Left lobe of liver (tissue), 2 donors: ENCODE data around the gene RFX5. TPM values are rescaled to one million over a fixed set of nuclear protein-coding genes. Genes with fewer than 3 reads are reported as not detected.
"Not testable (repeated sequence)": the region's sequence is repeated elsewhere in the genome, so short reads cannot be mapped to it uniquely, and the experiment has no call there.

Experiments used
- ATAC-seq: fragments of 200-7000 bp; cut with Tn5 transposase; one replicate; pipeline ENCODE4 v1.9.1; 2020; ENCODE audit warnings: mild to moderate bottlenecking, moderate library complexity
- DNase-seq: peaks from one replicate; pipeline ENCODE4 v3.0.0-alpha.2; 2020; ENCODE audit warnings: low spot score
- total RNA-seq: library from RNA; stranded (reverse); gene quantifications from one replicate; pipeline ENCODE4 v1.2.1, GENCODE V29; 2021
- donor health status: DM: no; HTN: no; CAD: no; lungs with moderate emphysema.
- donor health status: DM: no; HTN: yes; CAD: no.

The RFX5 gene
- total RNA-seq, 1 donor from 2014 or later = 12.2 TPM

DNA sequence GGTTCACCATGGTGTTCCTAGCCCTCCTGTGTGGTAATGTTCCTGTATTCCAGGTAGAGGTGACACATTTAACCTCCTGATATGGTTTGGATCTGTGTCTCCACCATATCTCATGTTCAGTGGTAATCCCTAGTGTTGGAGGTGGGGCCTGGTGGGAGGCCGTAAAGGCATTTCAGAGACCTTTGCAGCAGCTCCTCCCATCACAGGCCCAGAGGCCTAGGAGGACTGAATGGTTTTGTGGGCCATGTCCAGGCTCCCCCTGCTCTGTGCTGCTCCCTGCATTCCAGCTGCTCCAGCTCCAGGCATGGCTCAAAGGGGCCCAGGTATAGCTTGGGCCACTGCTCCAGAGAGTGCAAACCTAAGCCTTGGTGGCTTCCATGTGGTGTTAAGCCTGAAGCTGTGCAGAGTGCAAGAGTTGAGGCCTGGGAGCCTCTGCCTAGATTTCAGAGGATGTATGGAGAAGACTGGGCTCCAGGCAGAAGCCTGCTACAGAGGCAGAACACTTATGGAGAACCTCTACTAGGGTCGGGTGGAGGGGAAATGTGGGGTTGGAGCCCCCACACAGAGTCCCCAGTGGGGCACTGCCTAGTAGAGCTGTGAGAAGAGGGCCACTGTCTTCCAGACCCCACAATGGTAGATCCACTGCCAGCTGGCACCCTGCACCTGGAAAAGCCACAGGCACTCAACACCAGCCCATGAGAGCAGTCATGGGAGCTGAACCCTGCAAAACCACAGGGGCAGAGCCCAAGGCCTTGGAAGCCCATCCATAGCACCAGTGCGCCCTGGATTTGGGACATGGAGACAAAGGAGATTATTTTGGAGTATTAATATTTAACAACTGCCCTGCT, 15.5 kb upstream of the RFX5 start:
- DNase-seq (no peak), ATAC-seq (peak; percentile 25)

DNA sequence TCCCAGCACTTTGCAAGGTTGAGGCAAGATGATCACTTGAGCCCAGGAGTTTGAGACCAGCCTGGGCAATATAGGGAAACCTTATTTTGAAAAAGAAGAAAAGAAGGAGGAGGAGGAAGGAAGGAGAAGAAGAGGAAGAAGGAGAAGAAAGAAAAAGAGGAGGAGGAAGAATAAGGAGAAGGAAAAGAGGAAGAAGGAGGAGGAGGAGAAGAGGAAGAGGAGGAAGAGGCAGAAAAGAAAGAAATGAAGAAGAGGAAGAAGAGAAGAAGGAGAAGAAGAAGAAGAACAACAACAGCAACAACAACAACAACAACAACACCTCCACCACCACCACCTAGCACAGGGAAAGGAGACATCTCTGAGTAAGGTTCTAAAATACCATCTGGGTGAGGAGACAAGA, 14.8 kb upstream of the RFX5 start:
- DNase-seq = no peak
- no peak for ATAC-seq

DNA sequence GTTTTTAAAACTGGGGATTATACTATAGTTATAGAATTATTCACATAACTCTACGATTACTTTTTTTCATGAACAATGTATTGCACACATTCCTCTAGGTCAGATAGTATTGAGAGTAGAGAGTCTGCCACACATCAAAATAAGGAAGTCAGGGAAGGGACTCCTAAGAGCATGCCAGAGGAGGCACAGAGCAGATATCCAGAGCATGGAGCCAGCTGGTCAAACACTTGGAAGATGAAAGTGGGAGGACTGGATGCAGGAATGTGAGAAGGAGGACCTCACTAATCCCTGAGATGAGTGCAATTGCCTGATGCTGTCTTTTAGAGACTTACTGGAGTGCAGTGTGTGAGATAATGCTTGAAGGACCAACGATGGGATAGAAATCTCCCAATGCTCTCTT, 9.6 kb upstream of the RFX5 start:
- DNase-seq = no peak
- no peak for ATAC-seq

DNA sequence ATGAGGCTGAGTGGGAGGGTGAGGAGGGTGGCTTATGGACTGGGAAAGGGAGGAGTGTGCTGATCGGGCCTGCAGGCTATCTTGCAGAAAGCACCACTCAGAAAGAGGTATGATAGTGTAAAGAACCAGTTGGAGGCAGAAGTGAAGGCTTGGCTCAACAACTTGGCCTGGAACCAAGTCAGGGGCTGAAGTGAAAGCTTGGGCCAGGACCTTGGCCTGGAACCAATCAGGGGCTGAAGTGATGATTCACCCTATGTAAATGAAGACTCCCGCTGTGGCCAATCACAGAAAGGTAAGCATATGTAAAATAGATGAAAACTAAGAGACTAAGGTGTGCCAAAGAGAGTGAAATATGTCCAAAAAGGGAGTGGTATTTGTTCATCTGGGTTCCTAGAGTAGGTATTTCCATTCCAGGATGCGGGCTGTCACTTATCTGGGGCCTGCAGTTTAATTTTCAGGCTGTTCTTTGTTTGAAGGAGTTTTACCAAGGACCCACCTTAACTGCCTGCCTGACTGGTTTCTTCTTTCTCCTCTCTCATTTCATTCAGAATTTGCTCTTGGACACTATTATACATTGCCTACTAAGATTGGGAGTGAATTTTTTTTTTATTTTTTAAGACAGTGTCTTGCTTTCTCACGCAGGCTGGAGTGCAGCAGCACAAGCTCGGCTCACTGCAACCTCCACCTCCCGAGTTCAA, 5.1 kb upstream of the RFX5 start:
- ATAC-seq = no peak
- no peak for DNase-seq

DNA sequence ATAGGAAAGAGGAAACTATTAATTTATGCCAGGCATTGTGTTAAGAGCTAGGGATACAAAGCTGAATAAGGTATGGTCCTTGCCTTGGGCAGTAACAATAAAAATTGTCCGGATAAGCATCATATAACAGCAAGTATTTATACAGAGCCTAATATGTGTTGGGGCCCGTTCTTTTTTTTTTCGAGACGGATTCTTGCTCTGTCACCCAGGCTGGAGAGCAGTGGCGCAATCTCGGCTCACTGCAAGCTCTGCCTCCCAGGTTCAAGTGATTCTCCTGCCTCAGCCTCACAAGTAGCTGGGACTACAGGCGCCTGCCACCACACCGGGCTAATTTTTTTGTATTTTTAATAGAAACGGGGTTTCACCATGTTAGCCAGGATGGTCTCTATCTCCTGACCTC, 3.3 kb upstream of the RFX5 start:
- not testable (repeated sequence) for ATAC-seq, DNase-seq

DNA sequence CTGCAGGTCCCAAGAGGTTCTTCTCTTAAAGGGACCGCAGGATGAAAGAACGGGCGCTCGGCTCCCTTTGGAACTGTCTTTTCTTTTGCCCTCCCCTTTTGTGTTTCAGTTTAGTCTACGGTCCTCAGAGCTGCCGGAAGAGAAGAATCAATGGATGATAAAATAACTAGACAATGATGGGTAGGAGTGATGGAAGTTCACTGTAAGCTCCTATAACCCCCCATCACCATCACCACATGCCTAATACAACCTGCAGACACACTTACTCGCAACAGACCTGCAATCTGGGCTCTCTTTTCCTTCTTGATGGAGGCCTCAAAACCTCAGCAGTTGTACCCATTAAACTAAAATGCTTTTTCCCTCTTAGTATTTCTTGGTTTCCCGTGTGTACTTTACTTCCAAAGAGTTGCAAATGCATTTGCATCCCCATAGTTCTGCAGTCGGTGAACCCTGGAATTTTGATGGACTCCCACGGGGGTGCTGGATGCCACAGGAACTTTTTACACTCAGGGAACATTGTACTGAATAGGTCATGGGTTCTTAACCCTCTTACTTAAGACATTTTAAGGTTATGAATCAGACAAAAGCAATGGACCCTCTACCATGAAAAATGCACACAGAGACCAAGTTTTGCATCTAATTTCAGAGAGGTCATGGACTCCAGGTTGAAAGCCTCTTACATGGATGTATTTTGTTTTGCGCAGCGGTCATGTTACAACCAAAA, 633 bp upstream of the RFX5 start:
- ATAC-seq (no peak), DNase-seq (no peak)

DNA sequence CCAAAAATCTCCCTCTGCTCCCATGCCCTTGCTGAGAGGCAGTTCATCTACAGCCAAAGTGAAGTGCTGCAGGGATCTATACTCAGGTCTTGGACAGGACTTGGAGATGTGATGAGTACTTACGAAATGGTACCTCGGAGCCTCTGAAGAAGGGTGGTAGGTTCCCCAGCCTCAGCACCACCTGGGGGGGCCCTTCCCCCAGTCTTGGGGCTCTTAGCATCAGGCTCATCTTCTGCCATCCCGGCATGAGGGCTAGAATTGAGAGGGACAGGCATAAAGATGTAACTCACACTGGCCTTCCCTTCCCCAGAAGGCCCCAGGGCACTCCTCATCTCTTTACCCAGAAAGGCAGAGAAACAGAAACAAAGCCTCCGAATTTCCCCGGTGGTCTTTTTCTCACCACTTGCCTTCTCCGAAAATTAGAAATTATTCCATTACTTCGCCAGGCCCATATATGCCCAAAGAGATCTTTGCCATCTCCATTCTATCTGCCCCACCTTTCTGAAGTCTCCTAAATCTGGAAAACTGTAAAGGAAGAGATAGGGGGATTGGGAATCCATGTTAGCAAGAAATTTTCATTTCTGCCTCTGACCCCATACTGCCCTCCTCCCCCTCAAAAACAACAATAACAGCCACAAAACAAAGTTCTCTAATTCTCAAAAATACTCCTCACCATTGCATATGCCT, 827 bp downstream of the RFX5 start:
- ATAC-seq (no peak), DNase-seq (no peak)

DNA sequence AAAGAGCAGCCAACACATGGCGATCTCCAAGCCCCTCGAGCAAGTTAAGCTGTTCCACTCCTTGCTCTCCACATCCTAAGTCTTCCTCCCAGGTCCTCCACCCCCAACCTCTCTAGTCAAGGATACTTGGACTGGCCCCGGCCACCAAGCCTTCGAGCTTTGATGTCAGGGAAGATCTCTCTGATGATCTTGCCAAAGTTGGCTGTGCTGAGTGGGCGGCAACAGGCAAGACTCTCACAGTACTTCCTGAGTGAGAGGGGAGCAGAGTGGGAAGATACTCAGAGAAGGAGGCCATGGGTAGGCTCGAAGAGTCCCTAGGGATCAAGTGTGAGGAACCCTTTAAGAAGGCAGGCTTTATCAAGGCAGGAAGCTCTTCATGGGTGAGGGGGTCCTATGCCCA, 2.8 kb downstream of the RFX5 start:
- no peak for DNase-seq
- no peak for ATAC-seq

DNA sequence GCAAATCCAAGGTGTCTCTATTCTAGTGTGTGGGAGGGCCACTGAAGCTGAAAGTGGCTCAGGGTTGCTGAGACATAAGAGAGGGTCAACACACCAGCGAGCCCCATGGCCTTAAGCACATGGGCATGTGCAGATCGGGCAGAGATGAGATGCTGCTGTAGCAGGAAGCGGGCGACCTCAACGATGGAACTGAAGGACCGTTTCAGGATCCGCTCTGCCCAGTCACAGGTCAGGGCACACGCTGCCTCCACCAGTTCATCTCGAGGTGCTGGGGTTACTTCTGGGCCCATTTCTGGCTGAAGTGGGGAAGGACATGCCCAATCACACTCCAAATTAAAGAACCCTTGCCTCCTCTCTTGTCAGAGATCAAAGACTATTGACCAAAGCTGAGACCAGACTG, 3.5 kb downstream of the RFX5 start:
- ATAC-seq = no peak

DNA sequence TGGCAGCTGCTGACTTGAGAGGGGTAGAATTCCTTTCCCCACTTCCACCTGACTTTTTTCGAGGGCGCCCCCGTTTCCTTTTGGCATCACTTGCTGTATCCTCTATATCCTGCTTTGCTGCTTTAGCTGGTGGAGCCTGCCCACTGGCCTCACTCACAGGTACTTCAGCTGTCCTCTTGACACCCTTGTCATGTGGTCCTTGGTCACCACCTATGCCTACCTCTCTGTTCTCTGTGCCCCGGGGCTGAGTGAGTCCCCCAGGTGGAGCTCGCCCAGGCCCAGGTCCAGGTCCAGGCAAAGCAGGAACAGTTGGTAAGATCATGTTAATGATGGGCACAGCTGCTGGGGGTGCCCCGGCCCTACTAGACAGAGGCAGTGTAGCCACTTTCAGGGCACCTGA, 4.5 kb downstream of the RFX5 start:
- ATAC-seq (no peak), DNase-seq (no peak)

More for the DNA sequence above, 3.5 kb downstream of the RFX5 start:
- no peak for DNase-seq

DNA sequence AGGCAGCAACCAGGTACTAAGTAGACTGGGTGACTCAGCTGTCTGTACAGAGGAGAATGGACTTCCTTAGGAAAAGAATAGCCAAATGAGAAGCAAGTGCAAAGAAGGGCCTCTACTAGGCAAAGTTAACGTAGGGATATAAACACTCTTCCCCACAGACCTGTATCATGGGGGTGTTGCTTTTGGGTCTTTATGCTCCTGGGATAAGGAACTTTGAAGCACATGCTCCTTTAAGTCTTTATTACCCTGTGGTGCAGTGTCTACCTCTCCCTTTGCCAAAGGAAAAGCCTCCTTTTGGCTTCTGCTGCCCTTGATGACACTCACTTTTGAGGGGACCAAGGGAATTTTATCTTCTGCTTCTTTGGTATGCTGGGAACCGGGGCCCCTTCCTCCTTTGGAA, 5.0 kb downstream of the RFX5 start:
- ATAC-seq (no peak), DNase-seq (no peak)

DNA sequence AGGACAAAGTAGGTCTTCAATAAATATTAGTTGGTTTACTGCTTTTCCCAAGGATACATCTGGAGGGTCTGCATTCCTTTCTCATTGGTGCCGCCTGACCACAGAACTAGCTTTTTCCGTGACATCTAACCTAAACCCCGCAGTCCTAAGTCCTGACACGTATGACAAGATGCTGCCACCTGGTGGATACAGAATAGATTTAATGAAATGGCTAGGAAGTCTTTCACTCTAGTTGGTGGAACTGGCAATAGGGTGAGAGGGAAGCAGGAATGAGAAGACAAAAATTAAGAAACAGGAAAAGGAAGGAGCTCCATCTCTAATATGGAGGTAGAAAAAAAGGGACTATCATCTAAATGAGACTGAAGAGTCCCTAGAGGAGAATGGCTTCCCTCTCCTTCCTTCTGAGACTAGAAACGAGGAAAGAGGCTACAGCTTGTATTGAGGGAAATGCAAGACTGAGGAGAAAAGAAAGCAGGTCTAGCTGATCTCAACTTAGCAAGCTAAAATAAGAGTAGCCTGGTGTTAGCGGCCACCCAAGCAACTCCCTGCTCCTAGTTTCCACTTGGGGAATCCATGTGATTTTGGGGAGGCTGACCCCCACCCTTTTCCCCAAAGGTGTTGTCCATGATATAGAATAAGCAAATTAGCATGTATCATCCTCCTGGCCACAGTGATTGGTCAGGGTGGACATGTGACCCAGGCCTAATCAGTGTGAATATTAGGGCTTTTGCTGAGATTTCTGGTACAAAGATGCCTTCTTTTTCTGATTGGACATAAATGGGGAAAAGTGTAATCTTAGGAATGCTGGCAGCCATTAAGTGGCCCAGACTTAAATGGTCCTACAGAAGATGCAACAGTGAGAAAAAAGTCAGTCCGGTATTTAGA, 5.9 kb downstream of the RFX5 start:
- ATAC-seq (peak; percentile 98), DNase-seq (no peak)

DNA sequence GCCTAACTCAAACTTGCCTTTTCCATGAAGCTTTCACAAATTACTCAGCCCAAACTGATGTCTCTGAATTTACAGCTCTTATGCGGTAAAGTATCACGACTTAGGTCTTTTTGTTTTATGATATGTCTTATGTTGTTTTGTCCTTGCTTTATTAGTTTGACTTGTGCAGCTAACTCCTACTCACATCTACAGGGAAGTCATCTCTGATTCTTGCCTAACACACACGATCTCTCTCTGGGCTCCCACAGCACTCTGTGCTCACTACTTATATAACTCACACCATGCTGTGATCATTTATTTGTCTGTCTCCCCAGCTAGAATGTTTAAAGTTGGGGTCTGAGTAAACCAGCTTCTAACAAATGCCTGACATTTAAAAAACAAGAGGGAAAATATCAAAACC, 10.5 kb downstream of the RFX5 start:
- ATAC-seq (no peak), DNase-seq (no peak)

DNA sequence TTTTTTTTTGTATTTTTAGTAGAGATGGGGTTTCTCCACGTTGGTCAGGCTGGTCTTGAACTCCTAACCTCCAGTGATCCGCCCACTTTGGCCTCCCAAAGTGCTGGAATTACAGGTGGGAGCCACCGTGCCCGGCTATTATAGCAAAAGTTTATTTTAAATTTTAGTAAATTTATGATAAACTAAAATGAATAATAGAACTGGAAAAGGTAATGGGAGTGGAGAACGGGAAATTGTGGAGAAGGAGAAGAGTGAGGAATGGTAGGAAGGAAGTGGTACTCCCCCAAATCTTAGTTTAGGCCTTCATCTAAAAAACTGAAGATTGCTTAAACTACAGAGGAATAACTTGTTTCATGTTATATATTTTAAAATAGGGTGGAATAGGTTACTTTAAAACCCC, 12.2 kb downstream of the RFX5 start:
- no peak for ATAC-seq

DNA sequence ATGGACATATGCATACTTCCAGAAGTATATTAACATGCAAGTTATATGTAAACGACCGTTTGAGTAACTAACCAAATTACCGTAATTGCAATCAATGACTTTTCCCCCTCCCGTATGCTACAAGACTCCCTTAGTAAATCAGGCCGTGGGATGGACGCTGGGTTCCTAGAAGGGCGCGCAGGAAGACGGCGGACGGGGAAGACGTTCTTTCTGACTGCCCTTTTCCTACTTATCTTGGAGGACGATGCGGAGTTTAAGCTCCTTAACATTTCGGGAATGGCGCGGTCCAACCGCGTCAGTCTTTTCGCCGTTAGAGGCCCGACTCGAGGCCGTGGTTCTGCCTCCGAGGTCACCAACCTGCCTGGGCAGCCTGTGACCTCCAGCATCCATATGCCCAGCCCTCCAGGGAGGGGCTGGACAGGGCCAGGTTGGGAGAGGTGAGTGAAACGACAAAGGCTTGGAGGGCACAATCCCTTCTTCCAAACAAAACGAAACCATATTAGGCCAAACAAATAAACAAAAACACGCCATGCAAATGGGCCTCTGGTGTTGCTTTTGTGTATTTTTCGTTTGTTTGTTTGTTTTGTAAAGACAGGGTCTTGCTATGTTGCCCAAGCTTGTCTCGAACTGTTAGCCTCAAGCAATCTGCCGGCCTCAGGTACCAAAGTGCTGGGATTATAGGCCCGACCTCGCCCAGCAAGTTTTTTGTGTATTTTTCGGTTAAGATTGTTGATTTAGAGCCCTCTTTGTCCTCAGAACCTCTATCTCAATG, 19.0 kb downstream of the RFX5 start:
- ATAC-seq = peak; percentile 53
- DNase-seq = peak; percentile 58

More for the DNA sequence above, 12.2 kb downstream of the RFX5 start:
- no peak for DNase-seq

DNA sequence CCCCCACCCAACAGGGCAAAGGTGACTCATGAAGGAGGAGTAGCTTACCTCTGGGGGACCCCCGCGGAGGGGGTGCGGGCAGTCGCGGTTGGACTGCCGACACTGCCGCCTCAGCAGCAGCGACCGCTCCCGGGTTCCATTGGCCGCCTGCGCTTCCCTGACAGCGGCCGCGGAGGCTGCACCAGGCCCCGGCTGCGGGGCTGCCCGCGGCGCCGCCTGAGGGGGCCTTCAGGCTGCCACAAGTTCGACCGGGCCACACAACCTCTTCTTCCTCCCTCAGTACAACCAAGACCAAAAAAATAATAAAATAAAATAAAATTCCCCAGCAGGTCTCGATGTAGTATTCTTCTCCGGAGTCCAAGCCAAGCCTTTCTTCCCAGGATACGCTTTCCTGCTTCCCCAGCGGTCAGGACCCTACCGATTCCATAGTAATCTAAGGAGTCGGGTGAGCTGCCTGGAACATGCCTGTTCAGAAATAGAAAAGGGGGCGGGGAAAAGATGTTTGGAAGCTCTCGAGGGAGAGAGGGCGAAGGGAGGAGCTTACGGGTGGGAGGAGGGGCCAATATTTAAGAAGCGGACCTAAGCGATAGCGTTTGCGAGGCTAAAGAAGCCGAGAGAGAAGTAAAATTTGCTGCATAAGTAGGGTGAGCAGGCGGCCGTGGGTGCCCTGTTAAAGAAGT, 19.7 kb downstream of the RFX5 start, which contains the start of gene PI4KB:
PI4KB (minus strand) TSS at position 194 of the 680 bp plus-strand sequence. CDS start 10,935 bp downstream, outside the sequence.
- peak; percentile 96 for ATAC-seq

DNA sequence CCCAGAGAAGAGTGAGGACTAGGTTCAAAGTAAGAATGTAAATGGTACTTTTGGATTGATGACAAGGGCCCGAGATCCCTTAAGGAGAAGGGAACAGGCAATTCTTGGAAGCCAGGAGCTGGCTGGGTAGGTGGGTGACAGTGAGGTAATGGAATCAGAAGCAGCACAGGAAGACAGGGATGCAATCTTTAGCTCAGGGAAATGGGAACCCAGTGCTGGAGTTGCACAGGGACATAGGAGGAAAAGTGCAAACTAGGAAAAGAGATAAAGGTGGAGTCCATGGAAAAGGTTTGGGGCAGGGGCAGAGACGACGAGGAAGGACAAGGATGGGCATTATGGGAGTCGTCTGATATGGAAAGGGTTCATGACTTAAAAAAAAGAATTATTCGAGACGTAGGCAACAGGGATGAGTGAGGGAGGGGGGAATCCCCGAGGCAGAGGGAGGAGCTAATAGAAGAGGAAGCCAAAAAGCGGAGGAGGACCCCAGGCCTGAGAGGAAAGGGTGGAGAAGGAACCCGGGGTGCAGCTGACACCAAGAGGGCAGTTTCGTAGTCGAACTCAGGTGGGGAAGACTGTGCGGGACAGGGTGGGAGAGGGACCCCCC, 20.3 kb downstream of the RFX5 start:
- ATAC-seq = peak; percentile 55
- DNase-seq = no peak

More for the DNA sequence above, 19.7 kb downstream of the RFX5 start, which contains the start of gene PI4KB:
- peak; percentile 91 for DNase-seq
